Measurements from ENCODE around the gene TMIGD1. TPM values are rescaled to one million over a fixed set of nuclear protein-coding genes. Genes with fewer than 3 reads are reported as not detected.

Gene TMIGD1
- total and polyA plus RNA-seq, 2 donors (not counting 3 experiments of a cell fraction or from before 2014, with no cell fraction given): not detected

DNA sequence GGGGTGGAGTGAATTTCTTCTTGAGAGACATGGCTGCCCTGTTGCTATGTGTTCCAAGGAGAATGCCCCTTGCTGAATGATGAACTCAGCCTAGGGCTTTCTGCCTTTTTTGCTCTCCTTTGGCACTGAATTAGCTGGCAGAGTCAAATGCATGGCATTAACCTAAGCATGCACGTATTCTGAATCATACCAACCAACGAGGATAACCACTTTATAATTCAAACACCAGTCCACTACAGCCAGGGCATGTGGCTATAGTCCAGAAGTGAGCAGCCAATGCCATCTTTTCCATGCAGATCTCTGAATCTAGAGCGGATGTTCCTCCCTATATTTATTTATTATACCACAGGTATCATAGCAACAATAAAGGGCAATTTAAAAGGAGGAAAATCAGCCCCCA lies 15.7 kb downstream of the TMIGD1 start:
- no TSS peak for BruUV-seq (replicated peaks)
- DNase-seq (ENCODE audit: low read depth, low spot score) (no peak), FAIRE-seq (no peak)
- TF ChIP-seq JUN (IDR thresholded peaks at IDR 0.05; ENCODE audit: borderline replicate concordance, insufficient read depth, insufficient read length, low read depth): no peak
- TF ChIP-seq FOS (IDR thresholded peaks at IDR 0.05; ENCODE audit: borderline replicate concordance, insufficient read depth, low read length): no peak
- no peak for TF ChIP-seq MYC (IDR thresholded peaks at IDR 0.05; ENCODE audit: low read depth, low read length)
- no peak overlapping the region for H2AFZ ChIP-seq (ENCODE audit: low read depth, low read length)
- H3K9me3 ChIP-seq (replicated peaks; ENCODE audit: control insufficient read depth, insufficient read depth, low read length): no peaks in the 10 kb centered on the region
- H3K4me1 ChIP-seq (ENCODE audit: control insufficient read depth, extremely low read depth, insufficient read depth, low read length): no peaks in the 10 kb centered on the region
- no peak overlapping the region for H3K4me2 ChIP-seq (ENCODE audit: insufficient read depth, low read length)
- H3K79me2 ChIP-seq (ENCODE audit: control insufficient read depth, insufficient read depth, low read length): no peaks in the 10 kb centered on the region
- no peak overlapping the region for H3K4me3 ChIP-seq (replicated peaks in 1 of 3; ENCODE audit: insufficient read depth in 1 of 3, low read depth in 1 of 3, low read length in 3 of 3)
- ChIA-PET CTCF (no interaction called here), POLR2A (no interaction called here)
- no peak overlapping the region for H3K27ac ChIP-seq (ENCODE audit: insufficient read depth, low read depth, low read length)
- H3K9me1 ChIP-seq (replicated peaks; ENCODE audit: control insufficient read depth, extremely low read depth, insufficient read depth, low read length): no peaks in the 10 kb centered on the region
- dilution Hi-C loops (cut with MboI; ENCODE audit: extremely low pct_ligation_motif_present, low sequenced_read_pairs): no loop called here
- H3K27me3 ChIP-seq (ENCODE audit: control insufficient read depth in 2 of 2, insufficient read depth in 2 of 2, low read length in 2 of 2): peaks cover 5 to 8% of the 10 kb centered on the region in 2 experiments
- intact Hi-C loops (cut with micrococcal nuclease): no loop called here
- H4K20me1 ChIP-seq (replicated peaks; ENCODE audit: control insufficient read depth, extremely low read depth, insufficient read depth, low read length): no peaks in the 10 kb centered on the region
- no peak overlapping the region for H3K9ac ChIP-seq (replicated peaks; ENCODE audit: extremely low read depth, insufficient read depth, low read length)
- H3K36me3 ChIP-seq (ENCODE audit: control insufficient read depth in 2 of 2, extremely low read depth in 1 of 2, insufficient read depth in 2 of 2, low read length in 2 of 2): no peaks in the 10 kb centered on the region

DNA sequence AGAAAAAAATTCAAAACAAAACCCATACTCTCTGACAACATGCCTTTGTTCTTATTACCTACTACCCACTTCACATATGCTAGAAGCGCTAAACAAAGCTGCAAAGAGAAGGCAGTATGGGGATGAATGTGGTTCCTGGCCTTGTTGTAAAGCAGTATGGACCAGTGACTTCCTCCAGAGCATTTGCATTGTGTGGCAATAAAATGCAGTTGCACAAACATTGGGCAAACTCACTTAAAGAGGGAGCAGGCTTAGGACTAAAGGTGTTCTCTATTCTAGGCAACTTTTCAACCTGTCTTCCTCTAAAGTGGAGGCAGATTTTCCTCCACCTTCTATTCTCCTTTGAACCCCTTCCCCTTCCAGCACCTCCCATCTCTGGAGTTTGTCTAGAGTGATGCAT lies 17.1 kb downstream of the TMIGD1 start:
- ChIA-PET POLR2A (no interaction called here), CTCF (interaction anchor here (0.7 to 2.0 kb wide), 5 partner anchors 10 to 160 kb away, joined by 3 to 6 read pairs (median 5); no protein-coding TSS in a partner anchor)
- Histone ChIP-seq H3K4me3 (replicated peaks in 1 of 3; ENCODE audit: insufficient read depth in 1 of 3, low read depth in 1 of 3, low read length in 3 of 3) (no peak overlapping the region), H3K9me1 (replicated peaks; ENCODE audit: control insufficient read depth, extremely low read depth, insufficient read depth, low read length) (no peaks in the 10 kb centered on the region), H2AFZ (ENCODE audit: low read depth, low read length) (no peak overlapping the region), H3K27me3 (ENCODE audit: control insufficient read depth in 2 of 2, insufficient read depth in 2 of 2, low read length in 2 of 2) (peaks cover 5 to 9% of the 10 kb centered on the region in 2 experiments), H4K20me1 (replicated peaks; ENCODE audit: control insufficient read depth, extremely low read depth, insufficient read depth, low read length) (no peaks in the 10 kb centered on the region), H3K9me3 (replicated peaks; ENCODE audit: control insufficient read depth, insufficient read depth, low read length) (no peaks in the 10 kb centered on the region), H3K9ac (replicated peaks; ENCODE audit: extremely low read depth, insufficient read depth, low read length) (no peak overlapping the region), H3K79me2 (ENCODE audit: control insufficient read depth, insufficient read depth, low read length) (no peaks in the 10 kb centered on the region), H3K36me3 (ENCODE audit: control insufficient read depth in 2 of 2, extremely low read depth in 1 of 2, insufficient read depth in 2 of 2, low read length in 2 of 2) (no peaks in the 10 kb centered on the region), H3K4me1 (ENCODE audit: control insufficient read depth, extremely low read depth, insufficient read depth, low read length) (no peaks in the 10 kb centered on the region), H3K4me2 (ENCODE audit: insufficient read depth, low read length) (no peak overlapping the region), H3K27ac (ENCODE audit: insufficient read depth, low read depth, low read length) (no peak overlapping the region)
- dilution Hi-C loops (cut with MboI; ENCODE audit: extremely low pct_ligation_motif_present, low sequenced_read_pairs): no loop called here
- no TSS peak for BruUV-seq (replicated peaks)
- FAIRE-seq (no peak), DNase-seq (ENCODE audit: low read depth, low spot score) (no peak)
- intact Hi-C loops (cut with micrococcal nuclease): no loop called here
- TF ChIP-seq FOS (IDR thresholded peaks at IDR 0.05; ENCODE audit: borderline replicate concordance, insufficient read depth, low read length): no peak
- TF ChIP-seq CTCF (IDR thresholded peaks at IDR 0.05; ENCODE audit: extremely low read depth in 1 of 2, insufficient read depth in 1 of 2, low read depth in 1 of 2, low read length in 2 of 2): no peak
- TF ChIP-seq EZH2 (IDR thresholded peaks at IDR 0.05; ENCODE audit: borderline replicate concordance, low read depth, low read length, severe bottlenecking): no peak
- TF ChIP-seq, protein P1, sequence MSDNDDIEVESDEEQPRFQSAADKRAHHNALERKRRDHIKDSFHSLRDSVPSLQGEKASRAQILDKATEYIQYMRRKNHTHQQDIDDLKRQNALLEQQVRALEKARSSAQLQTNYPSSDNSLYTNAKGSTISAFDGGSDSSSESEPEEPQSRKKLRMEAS (IDR thresholded peaks at IDR 0.05; ENCODE audit: insufficient read depth, insufficient read length): no peak
- no peak for TF ChIP-seq POLR2A (IDR thresholded peaks at IDR 0.05; ENCODE audit: low read depth, low read length)
- no peak for TF ChIP-seq GATA2 (IDR thresholded peaks at IDR 0.05; ENCODE audit: insufficient read depth, insufficient read length, low read depth, low read length)
